Bronchus fibroblast of lung (primary cell): ENCODE measurements around the gene RCHY1. TPM values are rescaled to one million over a fixed set of nuclear protein-coding genes. Genes with fewer than 3 reads are reported as not detected.

Experiments used
- total RNA-seq: library from RNA; depleted of rRNA; stranded (reverse); fragments of >200 nt; gene quantifications from 2 replicates; pipeline ENCODE4 v1.2.3, GENCODE V29; 2015

The RCHY1 gene
- total RNA-seq: 8.2 and 9.2 TPM in 2 replicates

DNA sequence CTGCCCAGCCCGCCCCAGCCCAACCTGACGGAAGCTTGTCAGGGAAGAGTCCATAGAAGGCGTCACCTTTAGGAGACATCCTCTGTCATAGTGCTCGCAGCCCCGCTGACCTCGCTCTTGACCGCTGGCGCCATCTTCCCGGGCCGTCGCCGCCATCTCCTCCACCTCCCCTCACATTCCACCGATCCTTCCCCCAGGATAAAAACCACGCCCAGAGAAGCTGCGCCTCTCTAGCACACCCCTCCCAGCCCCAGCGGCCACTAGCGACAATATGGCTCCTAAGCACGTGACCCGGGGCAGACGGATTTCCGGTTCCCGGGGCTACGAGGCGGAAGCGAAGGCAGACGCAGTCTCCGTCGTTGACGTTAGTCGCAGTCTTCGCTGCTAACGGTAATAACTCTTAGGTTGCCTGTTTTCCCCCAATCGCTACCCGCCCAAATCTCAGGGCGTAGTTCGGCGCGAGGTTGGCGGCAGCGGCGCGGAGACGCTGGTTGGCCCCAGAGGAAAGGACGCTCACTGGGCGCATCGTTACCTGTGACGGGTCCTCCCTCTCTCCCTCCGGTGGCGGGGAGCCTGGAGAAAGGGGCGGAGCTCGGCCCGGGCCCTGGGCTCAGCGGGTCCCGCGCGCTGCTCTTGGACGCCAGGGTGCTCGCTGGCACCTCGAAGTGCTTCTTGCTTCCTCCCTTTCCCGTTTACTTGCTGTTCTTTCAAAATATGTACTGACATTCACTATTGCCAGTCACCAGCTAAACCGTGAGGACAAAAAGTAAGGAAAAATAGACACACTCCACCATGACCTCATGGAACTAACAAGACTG lies at the start of gene RCHY1, which contains the start of gene THAP6:
Gene RCHY1, minus strand, starts transcription at position 273 of the 818 bp plus-strand sequence. Its CDS starts 117 bp downstream, at position 156.
Gene THAP6, plus strand, starts transcription at position 343 of the 818 bp plus-strand sequence. CDS start 980 bp downstream, outside the sequence.

DNA sequence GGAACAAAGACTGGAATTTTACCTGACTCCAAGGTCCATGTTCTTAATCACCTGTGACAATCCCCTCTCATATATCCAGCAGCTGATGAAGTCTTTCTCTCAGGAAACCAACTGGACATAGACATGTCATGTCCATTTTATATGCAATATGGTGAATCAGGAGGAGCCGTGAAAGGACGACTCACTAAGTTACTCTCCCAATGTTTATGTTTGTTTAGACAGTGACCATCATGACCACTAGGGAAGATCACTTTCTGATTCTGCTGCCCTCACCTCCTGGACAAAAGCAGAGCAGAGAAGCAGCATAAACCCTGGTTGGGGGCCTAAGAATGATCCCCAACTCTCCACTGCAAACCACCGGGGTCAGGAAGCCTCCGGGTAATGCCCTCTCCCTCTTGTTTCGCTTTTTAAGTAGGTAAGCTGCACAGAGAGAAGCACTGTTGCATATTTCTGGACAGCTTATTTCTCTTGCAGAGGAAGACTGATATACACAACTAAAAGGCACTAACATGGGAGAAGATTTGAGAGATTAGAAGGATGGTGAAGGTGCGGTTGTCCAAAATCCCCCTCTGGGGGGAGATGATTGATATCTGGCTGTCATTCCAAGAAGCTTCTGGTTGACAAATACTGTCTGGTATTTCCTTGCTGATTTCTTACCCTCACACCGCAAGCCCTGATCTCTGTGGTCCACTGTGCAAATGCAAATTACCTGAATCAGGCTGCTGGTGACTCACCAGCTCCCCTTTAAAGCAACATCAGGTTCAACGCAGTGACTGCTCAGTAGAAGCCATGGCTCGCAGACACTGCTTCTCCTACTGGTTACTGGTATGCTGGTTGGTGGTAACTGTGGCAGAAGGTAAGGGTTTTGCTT lies 41.3 kb upstream of the RCHY1 start, which contains the start of gene ODAPH:
Gene ODAPH, plus strand, starts transcription at position 773 of the 871 bp plus-strand sequence. Its CDS starts 17 bp downstream, at position 790.

Other genes with a start within 250 kb of the RCHY1 start
- gene THAP6, start 70 bp upstream of the RCHY1 start, total RNA-seq: 6.7 and 8.6 TPM in 2 replicates
- not detected in 2 replicates for gene ODAPH, start 41.7 kb upstream of the RCHY1 start, total RNA-seq
- 0.45 and 0.84 TPM in 2 replicates for gene CDKL2, start 116.1 kb upstream of the RCHY1 start, total RNA-seq
- 83.5 and 93.6 TPM in 2 replicates for gene G3BP2, start 159.0 kb upstream of the RCHY1 start, total RNA-seq
- 56.9 and 73.5 TPM in 2 replicates for gene USO1, start 210.2 kb upstream of the RCHY1 start, total RNA-seq